Measurements from ENCODE around the gene CDK19. TPM values are rescaled to one million over a fixed set of nuclear protein-coding genes. Genes with fewer than 3 reads are reported as not detected.

Gene CDK19
- total and polyA plus RNA-seq, 10 of the 15 experiments (the other 5 are each of a cell fraction or from before 2014, with no cell fraction given), result 4.6 to 21.4 (median 12.4) TPM

- H3K4me3 ChIP-seq, result peak overlapping the region; percentile 77
- peaks cover 21% of the 10 kb centered on the region for H3K4me1 ChIP-seq (ENCODE audit: control insufficient read depth, insufficient read depth, low read length)
- H3K36me3 ChIP-seq (ENCODE audit: control insufficient read depth in 2 of 2, insufficient read depth in 2 of 2, low read length in 1 of 2), result no peaks in the 10 kb centered on the region
- FAIRE-seq (no peak), ATAC-seq (no peak), DNase-seq (ENCODE audit: low read depth, low spot score) (no peak)
- CTCF ChIA-PET, result interaction anchor here (0.9 to 3.8 kb wide), 7 partner anchors 30 to 133 kb away, joined by 3 to 50 read pairs (median 7); partner anchors contain the start of gene AMD1
- under 1% methylated on average over 36 of the region's 49 CpGs for WGBS (ENCODE audit: insufficient coverage, insufficient replicate concordance, low lambda C conversion rate, missing lambda C conversion rate)
- RAD21 ChIA-PET (ENCODE audit: unreplicated experiment), result interaction anchor here (0.6 to 5.1 kb wide), 17 partner anchors 9 to 444 kb away, joined by 3 to 107 read pairs (median 6); partner anchors contain the start of genes AMD1, GTF3C6 and RPF2
- peak overlapping the region; percentile 68 for H3K9ac ChIP-seq (ENCODE audit: control insufficient read depth, insufficient read depth, low read length)
- POLR2A ChIA-PET, result interaction anchor here (0.6 to 5.8 kb wide), 22 partner anchors 10 to 1730 kb away, joined by 3 to 75 read pairs (median 4); partner anchors contain the start of genes AMD1, GTF3C6 and RPF2
- no TSS peak for BruUV-seq (replicated peaks)
- no peaks in the 10 kb centered on the region for H3K9me3 ChIP-seq (replicated peaks; ENCODE audit: control insufficient read depth, insufficient read depth, low read length)
- H4K20me1 ChIP-seq (ENCODE audit: control insufficient read depth, insufficient read depth), result 0 out of 2 replicates have a peak, but pooled peaks cover 6% of the 10 kb centered on the region
- 0 out of 2 replicates have a peak overlapping the region, but pooled peaks have one; percentile 92 for H3K4me2 ChIP-seq (ENCODE audit: control insufficient read depth, insufficient read depth)
- H2AFZ ChIP-seq (ENCODE audit: control insufficient read depth, low read depth, low read length), result peak overlapping the region; percentile 76
- in situ Hi-C loops (cut with MboI), result no loop called here
- intact Hi-C loops (cut with micrococcal nuclease; ENCODE audit: unreplicated experiment), result loop anchor here (1.0 to 10.0 kb wide), 3 partner anchors 59 to 170 kb away; partner anchors contain the start of genes AMD1, GTF3C6 and RPF2
- SMC1A ChIA-PET (ENCODE audit: uncharacterized antibody, unreplicated experiment), result interaction anchor here (0.8 to 5.5 kb wide), 10 partner anchors 34 to 224 kb away, joined by 3 to 84 read pairs (median 4); partner anchors contain the start of genes AMD1 and RPF2
- H3K27me3 ChIP-seq (replicated peaks in 1 of 2; ENCODE audit: control insufficient read depth in 2 of 2, insufficient read depth in 2 of 2, low read length in 1 of 2), result no peaks in the 10 kb centered on the region
- H3K79me2 ChIP-seq (ENCODE audit: control insufficient read depth, insufficient read depth, low read length), result peaks cover 47% of the 10 kb centered on the region
- H3K27ac ChIP-seq (ENCODE audit: control insufficient read depth, insufficient read depth), result peak overlapping the region; percentile 86
- TF ChIP-seq EZH2 (IDR thresholded peaks at IDR 0.05; ENCODE audit: borderline replicate concordance, control insufficient read depth, low read depth, low read length) (no peak), BACH1 (IDR thresholded peaks at IDR 0.05; ENCODE audit: borderline replicate concordance) (no peak), SREBF2 (IDR thresholded peaks at IDR 0.05; ENCODE audit: low read length) (no peak), RBBP5 (conservative IDR thresholded peaks at IDR 0.05) (no peak), MLLT1 (IDR thresholded peaks at IDR 0.05) (no peak), MXI1 (IDR thresholded peaks at IDR 0.05; ENCODE audit: low read depth, low read length) (no peak), MTA3 (IDR thresholded peaks at IDR 0.05; ENCODE audit: borderline replicate concordance, low read length) (no peak), NR2C1 (IDR thresholded peaks at IDR 0.05) (peak; percentile 10; the same call in 1 of the 2 replicates), NFXL1 (IDR thresholded peaks at IDR 0.05; ENCODE audit: borderline replicate concordance) (no peak; the same call in 1 of the 2 replicates), SREBF1 (IDR thresholded peaks at IDR 0.05; ENCODE audit: low read length) (no peak), CEBPZ (IDR thresholded peaks at IDR 0.05; ENCODE audit: low read depth, low read length) (no peak), IRF4 (IDR thresholded peaks at IDR 0.05; ENCODE audit: low read depth, low read length) (no peak), EGR1 (IDR thresholded peaks at IDR 0.05; ENCODE audit: borderline replicate concordance in 1 of 2, low read depth in 2 of 2, low read length in 2 of 2) (peak in 1 of 2 experiments; percentile 48; a peak in 1 of 3 replicates), ASH2L (IDR thresholded peaks at IDR 0.05; ENCODE audit: borderline replicate concordance, low read depth) (peak; percentile 83; the same call in 1 of the 2 replicates), ATF2 (IDR thresholded peaks at IDR 0.05; ENCODE audit: low read length) (no peak), YBX1 (IDR thresholded peaks at IDR 0.05) (no peak)
Measured at GRCh38 chr6:110815015-110815410, 256 bp downstream of the CDK19 start.

All from GM12878 (cell line).